ENCODE measurements around the gene PAWR.

DNA sequence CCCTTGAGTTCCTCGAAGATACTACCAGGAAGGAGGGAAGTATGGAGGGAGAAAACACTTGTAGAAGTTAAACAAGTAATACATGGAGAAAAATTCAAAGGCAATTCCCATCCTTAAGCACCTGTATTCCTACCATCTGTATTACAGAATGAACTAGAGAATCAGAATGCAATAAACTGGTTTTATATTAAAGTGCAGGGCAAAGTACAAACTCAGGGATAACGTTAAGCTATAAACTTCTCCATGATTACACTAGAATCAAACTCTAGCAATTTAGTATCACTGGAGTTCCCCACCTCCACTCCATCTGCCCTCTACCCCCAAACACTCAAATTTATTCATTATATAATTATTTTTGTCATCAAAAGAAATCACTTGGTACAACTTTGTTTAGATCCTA, 13.1 kb downstream of the PAWR start:
- TF ChIP-seq CTCF (IDR thresholded peaks at IDR 0.05) (no peak), POLR2A (IDR thresholded peaks at IDR 0.05) (no peak), POLR2AphosphoS5 (IDR thresholded peaks at IDR 0.05) (no peak)
